Glutamatergic neuron (in vitro differentiated cells): ENCODE data around the gene ZFP91. TPM values are rescaled to one million over a fixed set of nuclear protein-coding genes. Genes with fewer than 3 reads are reported as not detected.
A peak's percentile ranks its signal among the peaks of the same experiment; 100 is the strongest.

Experiments used
- DNase-seq: peaks from one replicate; pipeline ENCODE4 v3.0.0; 2022
- H3K27ac Mint-ChIP-seq: one replicate; pipeline ENCODE4 v1.8.0; 2020; ENCODE audit warnings: mild to moderate bottlenecking, mixed read lengths, inconsistent platforms; ENCODE audit not compliant: unreplicated experiment
- H3K27me3 Mint-ChIP-seq: one replicate; pipeline ENCODE4 v1.8.0; 2020; ENCODE audit warnings: mild to moderate bottlenecking, moderate library complexity, mixed read lengths, inconsistent platforms; ENCODE audit not compliant: unreplicated experiment
- H3K36me3 Mint-ChIP-seq: one replicate; pipeline ENCODE4 v1.8.0; 2020; ENCODE audit warnings: mild to moderate bottlenecking, mixed read lengths, inconsistent platforms; ENCODE audit not compliant: unreplicated experiment
- H3K4me1 Mint-ChIP-seq: one replicate; pipeline ENCODE4 v1.8.0; 2020; ENCODE audit warnings: mild to moderate bottlenecking, low read depth, mixed read lengths, inconsistent platforms; ENCODE audit not compliant: unreplicated experiment
- H3K4me3 Mint-ChIP-seq: one replicate; pipeline ENCODE4 v1.8.0; 2020; ENCODE audit warnings: mild to moderate bottlenecking, mixed read lengths, inconsistent platforms; ENCODE audit not compliant: unreplicated experiment
- H3K9me3 Mint-ChIP-seq: one replicate; pipeline ENCODE4 v1.8.0; 2020; ENCODE audit warnings: mild to moderate bottlenecking, moderate library complexity, mixed read lengths, inconsistent platforms; ENCODE audit not compliant: unreplicated experiment
- long read RNA-seq: library from polyadenylated mRNA; unstranded; transcript quantifications from one replicate; pipeline ENCODE4 v2.0.0, GENCODE V29; 2020; ENCODE audit not compliant: unreplicated experiment
- total RNA-seq: library from RNA; stranded (reverse); fragmentation: NEBNext Ultra II Directional; extraction: Animal tissue kit (Norgen Biotek cat#: 25700); gene quantifications from one replicate; pipeline ENCODE4 v1.2.1, GENCODE V29; 2021; ENCODE audit not compliant: unreplicated experiment
- TF ChIP-seq, protein P1 (sequence below): fragments of 200-600 bp; sonication (generic); IDR thresholded peaks from one replicate; pipeline ENCODE4 v1.5.0; 2021; ENCODE audit not compliant: partially characterized antibody, unreplicated experiment

The ZFP91 gene, protein sequence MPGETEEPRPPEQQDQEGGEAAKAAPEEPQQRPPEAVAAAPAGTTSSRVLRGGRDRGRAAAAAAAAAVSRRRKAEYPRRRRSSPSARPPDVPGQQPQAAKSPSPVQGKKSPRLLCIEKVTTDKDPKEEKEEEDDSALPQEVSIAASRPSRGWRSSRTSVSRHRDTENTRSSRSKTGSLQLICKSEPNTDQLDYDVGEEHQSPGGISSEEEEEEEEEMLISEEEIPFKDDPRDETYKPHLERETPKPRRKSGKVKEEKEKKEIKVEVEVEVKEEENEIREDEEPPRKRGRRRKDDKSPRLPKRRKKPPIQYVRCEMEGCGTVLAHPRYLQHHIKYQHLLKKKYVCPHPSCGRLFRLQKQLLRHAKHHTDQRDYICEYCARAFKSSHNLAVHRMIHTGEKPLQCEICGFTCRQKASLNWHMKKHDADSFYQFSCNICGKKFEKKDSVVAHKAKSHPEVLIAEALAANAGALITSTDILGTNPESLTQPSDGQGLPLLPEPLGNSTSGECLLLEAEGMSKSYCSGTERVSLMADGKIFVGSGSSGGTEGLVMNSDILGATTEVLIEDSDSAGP
- total RNA-seq, result 44.3 TPM
- long read RNA-seq, partial matches to known transcripts, result 1 of 1 reads
- long read RNA-seq, other reads (novel, unspliced or antisense), result 0 of 1 reads

DNA sequence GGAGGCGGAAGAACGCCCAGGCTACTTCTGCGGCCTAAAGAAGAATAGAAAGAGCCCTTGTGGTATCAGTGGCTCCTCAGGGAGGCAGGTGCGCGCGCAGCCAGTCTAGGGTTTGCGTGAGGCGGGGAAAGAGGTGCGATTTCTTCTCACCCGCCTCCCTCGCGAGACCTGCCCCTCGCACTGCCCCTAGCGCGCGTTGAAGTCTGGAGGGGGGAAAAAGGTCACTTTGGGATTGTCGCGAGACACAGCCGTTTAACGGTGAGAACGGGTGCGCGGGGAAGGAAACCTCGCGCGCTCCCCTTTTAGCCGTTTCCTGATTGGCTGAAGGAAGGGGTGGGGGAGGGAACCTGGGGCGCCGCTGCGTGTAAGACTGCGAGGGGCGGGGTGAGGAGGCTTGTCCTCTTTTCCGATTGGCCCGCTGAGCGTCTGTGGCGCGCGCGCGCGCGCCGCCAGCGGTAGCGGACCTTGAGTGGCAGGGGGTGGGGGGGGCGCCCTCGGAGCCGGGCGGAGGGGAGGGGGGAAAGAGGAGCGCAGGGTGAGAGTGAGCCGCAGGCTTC lies at the start of gene ZFP91:
Gene ZFP91, plus strand, starts transcription at position 429 of the 557 bp plus-strand sequence. CDS start 219 bp downstream, outside the sequence.
- TF ChIP-seq, protein P1, sequence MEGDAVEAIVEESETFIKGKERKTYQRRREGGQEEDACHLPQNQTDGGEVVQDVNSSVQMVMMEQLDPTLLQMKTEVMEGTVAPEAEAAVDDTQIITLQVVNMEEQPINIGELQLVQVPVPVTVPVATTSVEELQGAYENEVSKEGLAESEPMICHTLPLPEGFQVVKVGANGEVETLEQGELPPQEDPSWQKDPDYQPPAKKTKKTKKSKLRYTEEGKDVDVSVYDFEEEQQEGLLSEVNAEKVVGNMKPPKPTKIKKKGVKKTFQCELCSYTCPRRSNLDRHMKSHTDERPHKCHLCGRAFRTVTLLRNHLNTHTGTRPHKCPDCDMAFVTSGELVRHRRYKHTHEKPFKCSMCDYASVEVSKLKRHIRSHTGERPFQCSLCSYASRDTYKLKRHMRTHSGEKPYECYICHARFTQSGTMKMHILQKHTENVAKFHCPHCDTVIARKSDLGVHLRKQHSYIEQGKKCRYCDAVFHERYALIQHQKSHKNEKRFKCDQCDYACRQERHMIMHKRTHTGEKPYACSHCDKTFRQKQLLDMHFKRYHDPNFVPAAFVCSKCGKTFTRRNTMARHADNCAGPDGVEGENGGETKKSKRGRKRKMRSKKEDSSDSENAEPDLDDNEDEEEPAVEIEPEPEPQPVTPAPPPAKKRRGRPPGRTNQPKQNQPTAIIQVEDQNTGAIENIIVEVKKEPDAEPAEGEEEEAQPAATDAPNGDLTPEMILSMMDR, result no peak
- Mint-ChIP-seq H3K27ac (peak within 1 kb of the TSS; percentile 100), H3K9me3 (peaks cover 20% of the 10 kb centered on the region), H3K4me1 (peaks cover 13% of the 10 kb centered on the region), H3K36me3 (no peaks in the 10 kb centered on the region), H3K4me3 (peak within 1 kb of the TSS; percentile 99), H3K27me3 (peaks cover 23% of the 10 kb centered on the region)
- DNase-seq, result peak; percentile 96

DNA sequence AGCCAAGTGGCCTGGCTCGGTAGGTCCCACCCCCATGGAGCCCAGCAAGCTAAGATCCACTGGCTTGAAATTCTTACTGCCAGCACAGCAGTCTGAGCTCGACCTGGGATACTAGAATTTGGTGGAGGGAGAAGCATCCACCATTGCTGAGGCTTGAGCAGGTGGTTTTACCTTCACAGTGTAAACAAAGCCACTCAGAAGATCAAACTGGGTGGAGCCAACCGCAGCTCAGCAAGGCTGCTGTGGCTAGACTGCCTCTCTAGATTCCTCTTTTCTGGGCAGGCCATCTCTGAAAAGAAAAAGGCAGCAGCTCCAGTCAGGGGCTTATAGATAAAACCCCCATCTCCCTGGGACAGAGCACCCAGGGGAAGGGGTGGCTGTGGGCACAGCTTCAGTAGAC lies 48.6 kb upstream of the ZFP91 start:
- Mint-ChIP-seq H3K4me3 (no peak overlapping the region), H3K9me3 (peaks cover 3% of the 10 kb centered on the region), H3K36me3 (peaks cover 12% of the 10 kb centered on the region), H3K27ac (no peak overlapping the region), H3K27me3 (no peaks in the 10 kb centered on the region), H3K4me1 (no peaks in the 10 kb centered on the region)
- TF ChIP-seq, protein P1, result no peak
- DNase-seq, result no peak

DNA sequence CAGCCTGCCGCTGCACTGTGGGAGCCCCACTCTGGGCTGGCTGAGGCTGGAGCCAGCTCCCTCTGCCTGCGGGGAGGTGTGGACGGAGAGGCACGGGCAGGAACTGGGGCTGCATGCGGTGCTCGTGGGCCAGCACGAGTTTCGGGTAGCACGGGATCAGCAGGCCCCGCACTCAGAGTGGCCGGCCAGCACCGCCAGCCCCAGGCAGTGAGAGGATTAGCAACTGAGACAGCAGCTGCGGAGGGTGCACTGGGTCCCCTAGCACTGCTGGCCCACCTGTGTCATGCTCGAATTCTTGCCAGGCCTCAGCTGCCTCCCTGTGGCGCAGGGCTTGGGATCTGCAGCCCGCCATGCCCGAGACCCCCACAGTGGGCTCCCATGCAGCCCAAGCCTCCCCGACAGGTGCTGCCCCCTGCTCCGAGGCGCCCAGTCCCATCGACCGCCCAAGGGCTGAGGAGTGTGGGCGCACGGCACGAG lies 47.0 kb upstream of the ZFP91 start:
- Mint-ChIP-seq H3K27me3 (peaks cover 4% of the 10 kb centered on the region), H3K4me1 (no peaks in the 10 kb centered on the region), H3K36me3 (peaks cover 19% of the 10 kb centered on the region), H3K9me3 (peaks cover 3% of the 10 kb centered on the region), H3K4me3 (no peak overlapping the region), H3K27ac (no peak overlapping the region)
- DNase-seq, result no peak
- TF ChIP-seq, protein P1, result no peak

DNA sequence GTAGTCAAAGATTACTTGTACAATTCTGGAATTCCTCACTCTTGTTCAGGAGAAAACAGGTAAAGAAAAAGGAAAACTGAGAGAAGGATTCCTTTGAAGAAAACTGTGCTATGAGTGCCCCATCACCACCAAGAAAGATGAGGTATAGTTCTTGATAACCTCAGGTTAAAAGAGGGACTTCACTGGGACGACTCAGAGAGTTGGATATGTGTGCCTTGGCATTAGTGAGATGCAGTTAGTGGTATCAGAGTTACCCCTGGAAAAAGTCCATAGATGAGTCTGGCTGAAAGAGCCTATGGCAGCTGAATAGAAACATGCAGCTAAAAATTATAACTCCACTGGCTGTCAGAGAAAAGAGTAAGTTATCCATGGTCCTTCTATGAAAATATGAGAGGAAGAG lies 32.0 kb upstream of the ZFP91 start:
- H3K27me3 Mint-ChIP-seq, result no peaks in the 10 kb centered on the region
- no peak overlapping the region for H3K27ac Mint-ChIP-seq
- DNase-seq, result no peak
- H3K4me1 Mint-ChIP-seq, result no peaks in the 10 kb centered on the region
- TF ChIP-seq, protein P1, result no peak
- H3K9me3 Mint-ChIP-seq, result no peaks in the 10 kb centered on the region
- H3K4me3 Mint-ChIP-seq, result no peak overlapping the region
- no peaks in the 10 kb centered on the region for H3K36me3 Mint-ChIP-seq
